Measurements from ENCODE around the gene HOXC10. TPM values are rescaled to one million over a fixed set of nuclear protein-coding genes. Genes with fewer than 3 reads are reported as not detected.

HOXC10 gene
- total and polyA plus RNA-seq, 2 experiments from 2014 or later, result not detected

DNA sequence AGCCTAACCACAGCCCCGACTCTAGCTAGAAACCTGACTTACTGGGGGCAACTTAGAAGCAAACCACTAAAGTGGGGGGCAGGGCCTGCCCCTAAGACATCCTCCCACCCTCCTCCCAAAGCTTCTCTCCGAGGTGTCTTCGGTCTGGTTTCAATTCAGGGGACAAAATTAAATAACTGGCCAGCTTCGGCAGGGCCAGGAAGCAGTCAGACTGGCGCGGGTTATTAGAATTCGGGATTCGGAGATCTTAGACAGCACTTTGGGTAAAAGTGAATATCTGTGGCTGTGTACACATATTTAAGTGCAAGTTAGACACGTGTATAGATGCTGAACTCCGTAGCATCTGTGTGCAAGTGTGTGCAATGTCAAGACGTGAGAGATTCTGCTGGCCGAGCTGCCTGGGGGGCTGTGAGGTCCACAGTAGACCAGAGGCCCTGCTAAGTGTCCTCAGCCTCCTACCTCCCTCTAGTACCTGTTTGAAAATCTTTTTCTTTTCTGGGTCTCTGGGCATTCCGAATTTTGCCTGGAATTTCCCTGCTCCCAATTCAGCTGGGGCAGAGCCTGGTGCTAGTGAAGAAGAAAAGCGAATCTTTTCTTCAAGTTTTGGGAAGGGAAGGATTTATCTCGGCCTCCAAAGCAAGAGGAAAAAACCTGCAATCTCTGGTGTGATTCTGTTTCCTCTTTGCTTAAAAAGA lies 4.0 kb upstream of the HOXC10 start:
- no peak overlapping the region for H3K27ac Mint-ChIP-seq
- TF ChIP-seq EZH2phosphoT487 (IDR thresholded peaks at IDR 0.05; ENCODE audit: unreplicated experiment) (peak; percentile 58), EZH2 (IDR thresholded peaks at IDR 0.05; ENCODE audit: low read depth, unreplicated experiment) (peak; percentile 47), ZNF331 (CRISPR knock-in tag; IDR thresholded peaks at IDR 0.05; ENCODE audit: low read depth) (no peak)
- TF ChIP-seq, protein P1, sequence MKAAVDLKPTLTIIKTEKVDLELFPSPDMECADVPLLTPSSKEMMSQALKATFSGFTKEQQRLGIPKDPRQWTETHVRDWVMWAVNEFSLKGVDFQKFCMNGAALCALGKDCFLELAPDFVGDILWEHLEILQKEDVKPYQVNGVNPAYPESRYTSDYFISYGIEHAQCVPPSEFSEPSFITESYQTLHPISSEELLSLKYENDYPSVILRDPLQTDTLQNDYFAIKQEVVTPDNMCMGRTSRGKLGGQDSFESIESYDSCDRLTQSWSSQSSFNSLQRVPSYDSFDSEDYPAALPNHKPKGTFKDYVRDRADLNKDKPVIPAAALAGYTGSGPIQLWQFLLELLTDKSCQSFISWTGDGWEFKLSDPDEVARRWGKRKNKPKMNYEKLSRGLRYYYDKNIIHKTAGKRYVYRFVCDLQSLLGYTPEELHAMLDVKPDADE (IDR thresholded peaks at IDR 0.05), result no peak
- ATAC-seq (no peak), DNase-seq (ENCODE audit: low spot score) (no peak)
- H3K36me3 Mint-ChIP-seq (ENCODE audit: low read depth), result no peaks in the 10 kb centered on the region; the same call in 2 of the 3 replicates
- Histone ChIP-seq H3K27ac (ENCODE audit: low read depth) (no peak overlapping the region), H3F3A (replicated peaks; ENCODE audit: low read depth) (peaks cover 46% of the 10 kb centered on the region), H3K4me3 (no peak overlapping the region), H3K79me2 (replicated peaks; ENCODE audit: insufficient read depth) (no peaks in the 10 kb centered on the region), H4K20me1 (replicated peaks; ENCODE audit: insufficient read depth) (peaks cover 31% of the 10 kb centered on the region), H3K27me3 (ENCODE audit: insufficient read depth) (peaks cover 98% of the 10 kb centered on the region), H3K4me1 (ENCODE audit: insufficient read depth) (peaks cover 60% of the 10 kb centered on the region), H3K4me2 (no peak overlapping the region), H3K9me2 (ENCODE audit: insufficient read depth) (no peaks in the 10 kb centered on the region), H2AFZ (no peak overlapping the region), H3K36me3 (ENCODE audit: insufficient read depth) (no peaks in the 10 kb centered on the region)
- H3K4me1 Mint-ChIP-seq, result peaks cover 26% of the 10 kb centered on the region
- H3K4me3 Mint-ChIP-seq, result no peak overlapping the region
- no peaks in the 10 kb centered on the region; the same call in 1 of the 3 replicates for H3K9me3 Mint-ChIP-seq
- H3K27me3 Mint-ChIP-seq (ENCODE audit: insufficient read depth, low read depth, poor library complexity), result peaks cover 100% of the 10 kb centered on the region

DNA sequence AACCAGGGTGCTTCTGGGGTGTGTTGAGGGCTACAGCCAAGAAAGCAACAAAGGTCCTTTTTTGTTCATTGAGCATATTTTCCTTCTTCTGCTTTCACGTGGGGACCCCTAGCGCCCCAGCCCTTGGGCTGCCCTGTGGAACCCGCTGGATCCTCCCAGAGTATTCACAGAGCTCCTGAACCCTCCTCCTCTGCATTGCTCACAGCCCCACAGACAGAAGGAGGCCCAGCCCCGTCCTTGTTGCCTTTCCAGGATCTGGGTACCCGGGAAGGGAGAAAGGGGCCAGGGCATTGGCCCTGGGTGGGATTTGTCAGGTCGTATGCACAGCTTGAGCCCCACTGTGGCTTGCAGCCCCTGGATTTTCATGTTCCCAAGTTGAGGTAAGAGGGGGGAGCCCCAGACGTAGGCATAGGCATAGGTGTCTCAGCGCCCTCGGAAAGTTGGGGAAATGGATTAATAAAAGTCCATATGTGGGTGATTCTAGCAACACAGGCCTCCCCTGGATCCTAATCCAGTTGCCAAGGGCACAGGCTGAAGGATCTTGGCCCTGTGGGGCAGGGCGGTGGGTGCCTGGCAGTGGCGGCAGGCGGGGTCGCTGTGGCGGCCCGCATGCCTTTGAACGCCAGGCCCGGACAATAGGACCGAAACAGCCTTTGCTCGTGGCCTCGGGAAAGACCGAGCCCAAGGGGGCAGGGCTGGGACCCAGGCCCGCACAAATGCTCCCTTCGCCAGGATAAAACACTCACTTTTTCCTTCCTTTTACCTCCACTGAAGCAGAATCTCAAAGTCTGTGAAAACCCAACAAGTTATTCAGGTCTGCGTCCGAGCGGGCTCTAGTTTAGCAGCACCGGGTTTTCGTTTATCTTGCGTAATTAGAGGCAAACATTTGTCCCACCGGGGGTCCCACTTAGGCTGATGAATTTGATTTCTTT lies 3.0 kb upstream of the HOXC10 start:
- no peak overlapping the region for H3K4me3 ChIP-seq
- ATAC-seq (peak; percentile 8), DNase-seq (ENCODE audit: low spot score) (peak; percentile 64)
- H3K9me2 ChIP-seq (ENCODE audit: insufficient read depth), result no peaks in the 10 kb centered on the region
- peaks cover 45% of the 10 kb centered on the region for H3F3A ChIP-seq (replicated peaks; ENCODE audit: low read depth)
- no peaks in the 10 kb centered on the region for H3K79me2 ChIP-seq (replicated peaks; ENCODE audit: insufficient read depth)
- Mint-ChIP-seq H3K27me3 (ENCODE audit: insufficient read depth, low read depth, poor library complexity) (peaks cover 100% of the 10 kb centered on the region), H3K4me3 (no peak overlapping the region), H3K36me3 (ENCODE audit: low read depth) (no peaks in the 10 kb centered on the region; the same call in 2 of the 3 replicates), H3K4me1 (peaks cover 34% of the 10 kb centered on the region), H3K9me3 (peaks cover 1% of the 10 kb centered on the region; the same call in 2 of the 3 replicates), H3K27ac (no peak overlapping the region)
- no peak overlapping the region for H3K27ac ChIP-seq (ENCODE audit: low read depth)
- H3K36me3 ChIP-seq (ENCODE audit: insufficient read depth), result no peaks in the 10 kb centered on the region
- TF ChIP-seq POLR2AphosphoS5 (IDR thresholded peaks at IDR 0.05; ENCODE audit: low read depth) (no peak), STAT1 (IDR thresholded peaks at IDR 0.05; ENCODE audit: unreplicated experiment) (no peak), EZH2 (IDR thresholded peaks at IDR 0.05; ENCODE audit: low read depth, unreplicated experiment) (peak; percentile 98), EZH2phosphoT487 (IDR thresholded peaks at IDR 0.05; ENCODE audit: unreplicated experiment) (peak; percentile 84)
- TF ChIP-seq, protein P2, sequence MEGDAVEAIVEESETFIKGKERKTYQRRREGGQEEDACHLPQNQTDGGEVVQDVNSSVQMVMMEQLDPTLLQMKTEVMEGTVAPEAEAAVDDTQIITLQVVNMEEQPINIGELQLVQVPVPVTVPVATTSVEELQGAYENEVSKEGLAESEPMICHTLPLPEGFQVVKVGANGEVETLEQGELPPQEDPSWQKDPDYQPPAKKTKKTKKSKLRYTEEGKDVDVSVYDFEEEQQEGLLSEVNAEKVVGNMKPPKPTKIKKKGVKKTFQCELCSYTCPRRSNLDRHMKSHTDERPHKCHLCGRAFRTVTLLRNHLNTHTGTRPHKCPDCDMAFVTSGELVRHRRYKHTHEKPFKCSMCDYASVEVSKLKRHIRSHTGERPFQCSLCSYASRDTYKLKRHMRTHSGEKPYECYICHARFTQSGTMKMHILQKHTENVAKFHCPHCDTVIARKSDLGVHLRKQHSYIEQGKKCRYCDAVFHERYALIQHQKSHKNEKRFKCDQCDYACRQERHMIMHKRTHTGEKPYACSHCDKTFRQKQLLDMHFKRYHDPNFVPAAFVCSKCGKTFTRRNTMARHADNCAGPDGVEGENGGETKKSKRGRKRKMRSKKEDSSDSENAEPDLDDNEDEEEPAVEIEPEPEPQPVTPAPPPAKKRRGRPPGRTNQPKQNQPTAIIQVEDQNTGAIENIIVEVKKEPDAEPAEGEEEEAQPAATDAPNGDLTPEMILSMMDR (conservative IDR thresholded peaks at IDR 0.05; ENCODE audit: low read depth in 2 of 2), result 0 out of 4 replicates have a peak, but pooled peaks of 1 of the 2 experiments have one; percentile 5
- peaks cover 36% of the 10 kb centered on the region for H4K20me1 ChIP-seq (replicated peaks; ENCODE audit: insufficient read depth)
- peaks cover 61% of the 10 kb centered on the region for H3K4me1 ChIP-seq (ENCODE audit: insufficient read depth)
- H2AFZ ChIP-seq, result no peak overlapping the region
- peaks cover 98% of the 10 kb centered on the region for H3K27me3 ChIP-seq (ENCODE audit: insufficient read depth)
- peak overlapping the region; percentile 12 for H3K4me2 ChIP-seq

Data from GM23338 (cell line).